NCI-H128 (cell line): ENCODE measurements around the gene TMEM135.

Experiments
- DNase-seq: peaks from one replicate; lab custom pipeline; 2025; ENCODE audit not compliant: unreplicated experiment; lab: John Stamatoyannopoulos, UW

Gene TMEM135

DNA sequence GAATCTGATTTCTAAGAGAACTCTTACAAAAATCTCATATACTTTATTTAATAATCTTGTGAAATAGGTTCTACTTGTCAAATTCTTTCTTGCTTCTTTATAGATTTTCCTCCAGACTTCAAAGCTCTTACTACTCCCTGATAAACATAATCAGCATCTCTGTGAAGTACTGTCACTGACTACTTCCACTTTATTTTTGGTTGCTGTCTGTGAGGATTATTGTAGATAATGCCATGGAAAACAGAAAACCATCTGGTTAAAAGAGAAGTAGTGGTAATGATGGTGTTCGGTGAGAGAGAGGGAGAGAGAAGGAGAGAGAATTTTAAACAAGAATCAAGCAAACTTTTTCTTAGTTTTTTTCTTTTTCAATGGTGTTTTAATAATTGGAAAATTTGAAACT lies 152.3 kb downstream of the TMEM135 start:
- no peak for DNase-seq

DNA sequence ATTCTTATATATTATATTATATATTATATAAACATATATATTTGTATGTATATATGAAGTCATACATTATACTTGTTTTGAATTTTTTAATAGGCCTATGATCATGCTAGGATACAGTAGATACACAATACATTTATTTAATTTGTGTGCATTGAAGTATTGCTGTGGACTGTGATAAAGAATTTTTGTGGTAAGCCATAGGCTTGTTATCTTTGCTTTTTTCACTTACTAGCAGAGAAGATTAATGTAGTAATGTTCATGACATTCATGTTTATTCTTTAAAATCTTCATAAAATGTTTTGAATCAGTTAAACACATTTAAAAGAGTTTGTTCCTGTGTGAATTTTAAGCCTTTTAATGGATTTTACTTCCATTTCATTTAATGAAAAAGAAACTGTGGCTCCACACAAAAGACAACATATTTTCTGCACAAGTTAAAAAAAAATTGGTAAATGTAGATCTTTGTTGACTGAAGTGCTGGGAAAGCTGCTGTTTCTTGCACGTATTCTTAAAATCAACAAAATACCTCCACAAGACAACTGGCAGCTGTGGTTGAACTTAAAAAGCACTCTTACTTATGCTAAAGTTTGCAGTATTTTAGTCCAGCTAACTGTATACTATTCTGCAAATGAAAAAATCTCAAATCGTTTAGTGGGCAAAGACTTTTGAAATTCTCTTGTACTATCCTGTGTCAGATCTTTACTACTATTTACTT lies 156.2 kb downstream of the TMEM135 start:
- no peak for DNase-seq

DNA sequence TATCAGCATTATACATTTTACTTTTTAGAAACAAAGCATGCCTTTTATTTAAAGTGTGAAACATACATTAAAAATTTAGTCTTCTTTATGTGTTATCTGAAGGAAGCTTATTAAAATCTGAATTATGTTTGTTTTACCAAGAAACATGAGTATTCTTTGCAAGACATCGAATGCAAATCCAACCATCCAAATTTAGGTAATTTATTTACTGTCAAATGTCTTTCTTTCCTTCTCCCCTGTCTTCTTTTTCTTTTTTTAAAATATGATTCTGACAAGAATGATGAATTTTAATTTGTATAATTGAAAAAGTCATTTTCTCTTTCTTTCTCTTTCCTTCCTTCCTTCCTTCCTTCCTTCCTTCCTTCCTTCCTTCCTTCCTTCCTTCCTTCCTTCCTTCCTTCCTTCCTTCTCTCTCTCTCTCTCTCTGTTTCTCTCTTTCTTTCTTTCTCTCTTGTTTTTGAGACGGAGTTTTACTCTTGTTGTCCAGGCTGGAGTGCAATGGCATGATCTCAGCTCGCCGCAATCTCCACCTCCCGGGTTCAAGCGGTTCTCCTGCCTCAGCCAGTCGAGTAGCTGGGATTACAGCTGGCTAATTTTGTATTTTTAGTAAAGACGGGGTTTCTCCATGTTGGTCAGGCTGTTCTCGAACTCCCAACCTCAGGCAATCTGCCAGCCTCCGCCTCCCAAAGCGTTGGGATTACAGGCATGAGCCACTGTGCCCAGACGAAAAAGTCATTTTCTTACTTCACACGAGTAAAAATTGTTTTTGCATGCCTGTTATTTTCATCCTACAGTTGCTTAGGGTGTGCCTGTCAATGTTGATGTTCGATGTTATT lies 157.5 kb downstream of the TMEM135 start:
- no peak for DNase-seq

DNA sequence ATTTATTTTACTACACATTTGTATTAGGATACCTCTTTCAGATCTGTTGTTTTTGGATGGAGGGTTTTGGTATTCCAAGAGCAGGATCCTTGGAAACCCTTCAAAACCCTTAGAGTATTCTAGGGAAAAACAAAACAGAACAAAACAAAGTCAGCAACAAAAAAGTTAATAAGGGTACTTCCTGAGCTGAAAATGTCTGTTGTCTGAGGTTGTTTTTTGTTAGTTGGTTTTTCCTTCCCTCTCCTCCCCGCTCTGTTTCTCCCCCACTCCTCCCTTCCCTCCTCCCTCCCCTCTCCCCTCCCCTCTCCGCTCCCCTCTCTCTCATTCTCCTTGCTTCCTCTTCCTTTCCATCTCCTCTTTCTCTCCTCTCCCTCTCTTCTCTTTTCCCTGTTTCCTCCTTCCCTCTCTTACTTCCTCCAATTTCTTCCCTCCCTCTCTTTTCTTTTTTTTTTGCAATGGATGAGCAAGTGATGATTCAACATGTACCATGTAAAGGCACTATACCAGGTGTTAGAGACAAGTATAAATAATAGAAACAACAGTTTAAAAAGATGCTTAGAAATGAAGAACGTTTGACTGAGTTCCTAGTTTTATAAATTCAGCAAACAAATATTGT lies 160.6 kb downstream of the TMEM135 start:
- DNase-seq, result no peak

DNA sequence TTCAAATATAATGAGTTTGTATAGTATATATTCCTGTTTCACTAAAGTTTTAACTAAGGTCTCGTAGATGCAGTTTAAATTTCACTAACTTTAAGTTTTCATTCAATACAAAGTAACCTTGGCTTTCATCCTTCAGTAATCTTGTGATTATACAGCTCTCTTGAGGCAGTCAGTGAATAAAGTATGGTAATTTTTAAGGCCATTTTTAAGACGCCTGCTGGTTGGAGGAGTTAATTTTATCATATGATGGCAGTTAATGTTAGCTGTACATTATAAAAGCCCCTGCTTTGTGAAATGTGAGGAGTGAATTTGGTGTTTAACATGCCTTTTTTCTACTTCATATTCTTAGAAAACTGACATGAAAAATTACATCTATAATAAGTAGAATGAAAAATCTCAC lies 163.6 kb downstream of the TMEM135 start:
- DNase-seq, result no peak

DNA sequence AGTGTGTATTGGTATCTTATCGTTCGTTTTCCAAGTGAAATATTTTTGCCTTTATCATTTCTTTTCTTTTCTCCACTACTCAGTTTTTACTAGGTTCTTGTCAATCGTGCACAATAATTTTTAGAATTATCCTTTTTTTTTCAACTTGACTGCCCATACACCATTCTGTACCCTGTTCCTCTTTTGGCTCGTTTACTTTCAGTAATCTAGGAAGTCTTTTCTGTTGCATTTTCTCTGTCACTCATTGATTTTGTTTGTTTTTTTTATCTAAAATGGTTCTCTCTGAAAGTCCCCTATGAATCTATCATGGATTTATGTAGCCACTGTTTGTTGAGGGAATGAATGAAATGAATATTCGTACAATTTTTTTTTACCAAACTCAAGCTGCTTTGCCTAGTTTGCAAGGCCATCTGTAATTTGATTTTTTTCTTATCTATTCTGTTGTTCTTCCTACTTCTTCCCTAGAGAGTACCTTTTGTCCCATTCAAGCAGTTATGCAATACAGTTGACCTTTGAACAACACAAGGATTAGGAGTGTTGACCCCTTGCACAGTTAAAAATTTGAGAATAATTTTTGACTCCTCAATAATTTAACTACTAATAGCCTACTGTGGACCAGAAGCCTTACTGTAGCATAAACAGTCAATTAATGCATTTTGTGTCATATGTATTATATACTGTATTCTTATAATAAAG lies 166.3 kb downstream of the TMEM135 start:
- no peak for DNase-seq

DNA sequence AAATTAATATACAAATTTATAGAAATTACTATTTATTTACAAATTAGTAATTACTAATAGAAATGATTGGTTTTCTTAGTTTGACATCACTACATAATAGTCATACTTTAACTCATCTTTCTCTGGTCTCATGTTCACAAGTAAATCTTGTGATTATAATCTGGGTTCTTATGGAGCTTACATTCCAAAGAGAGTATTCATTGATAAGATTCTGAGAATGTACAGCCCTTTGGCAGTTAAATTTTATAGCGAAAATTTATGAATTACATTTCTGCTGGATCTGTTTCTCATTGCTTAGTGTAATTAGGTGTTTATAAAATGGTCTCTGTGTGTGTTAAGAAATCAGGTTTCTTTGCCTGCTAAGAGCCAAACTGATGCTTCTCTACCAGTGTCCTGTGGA lies 175.2 kb downstream of the TMEM135 start:
- no peak for DNase-seq

DNA sequence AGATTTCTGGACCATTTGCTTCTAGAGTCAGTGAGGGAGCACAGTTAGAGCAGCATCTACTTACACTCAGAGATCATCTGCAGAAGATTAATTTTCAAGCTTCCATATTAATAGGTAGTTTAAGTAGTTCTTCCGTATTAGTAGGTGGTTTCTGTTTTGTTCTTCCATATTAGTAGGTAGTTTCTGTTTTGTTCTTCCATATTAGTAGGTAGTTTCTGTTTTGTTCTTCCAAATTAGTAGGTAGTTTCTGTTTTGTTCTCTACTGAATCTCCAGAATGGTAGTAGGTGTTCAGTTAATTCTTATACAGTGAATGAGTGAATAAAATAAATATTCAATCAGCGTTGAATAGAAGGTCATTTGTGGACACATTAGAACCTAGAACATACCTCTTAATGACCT lies 175.7 kb downstream of the TMEM135 start:
- no peak for DNase-seq

DNA sequence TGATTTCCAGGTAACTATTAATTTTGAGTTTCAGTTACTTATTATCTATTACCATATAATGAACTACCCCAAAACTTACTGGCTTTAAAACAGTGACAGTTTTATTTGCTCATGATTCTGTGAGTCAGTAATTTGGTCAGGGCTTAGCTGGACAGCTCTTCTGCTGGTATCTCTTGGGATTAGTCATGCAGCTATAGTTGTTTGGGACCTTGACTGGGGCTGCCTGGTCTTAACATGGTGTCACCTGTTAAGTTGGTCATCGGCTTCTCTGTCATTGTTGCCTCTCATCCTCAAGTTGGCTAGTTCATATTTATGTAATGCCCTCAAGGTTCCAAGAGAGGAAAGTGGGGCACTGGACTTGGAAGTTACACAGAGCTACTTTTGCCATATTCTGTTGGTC lies 177.5 kb downstream of the TMEM135 start:
- no peak for DNase-seq

DNA sequence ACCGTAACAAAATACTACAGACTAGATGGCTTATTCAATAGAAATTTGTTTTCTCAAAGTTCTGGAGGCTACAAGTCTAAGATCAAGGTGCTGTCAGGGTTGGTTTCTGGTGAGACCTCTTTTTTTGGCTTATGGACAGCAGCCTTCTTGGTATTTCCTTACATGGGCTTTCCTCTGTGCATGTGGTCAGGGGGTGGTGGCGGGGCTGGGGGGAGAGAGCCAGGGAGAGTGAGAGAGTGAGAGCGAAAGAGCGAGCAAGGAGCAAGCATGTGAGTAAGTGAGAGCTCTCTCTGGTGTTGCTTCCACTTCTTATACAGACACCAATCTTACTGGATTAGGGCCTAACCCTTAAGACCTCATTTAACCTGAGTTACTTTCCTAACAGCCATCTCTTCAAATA lies 181.5 kb downstream of the TMEM135 start:
- DNase-seq, result no peak

DNA sequence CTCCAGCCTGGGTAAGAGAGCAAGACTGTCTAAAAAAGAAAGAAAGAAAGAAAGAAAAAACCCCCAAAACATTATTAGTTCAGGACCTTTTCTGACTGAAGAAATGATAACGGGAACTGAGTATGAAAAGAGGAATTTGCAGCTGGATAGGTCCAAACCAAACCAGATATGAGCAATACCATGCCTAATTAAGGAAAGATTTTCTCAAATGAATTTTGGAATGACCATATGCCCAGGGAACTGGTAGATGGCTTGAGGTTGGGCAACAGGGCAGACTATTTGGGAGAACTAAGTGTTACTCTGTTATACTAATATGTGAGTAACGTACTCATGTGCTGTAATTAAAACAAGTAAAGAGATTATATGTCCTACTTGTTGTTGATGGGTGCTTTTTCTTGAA lies 186.1 kb downstream of the TMEM135 start:
- no peak for DNase-seq

DNA sequence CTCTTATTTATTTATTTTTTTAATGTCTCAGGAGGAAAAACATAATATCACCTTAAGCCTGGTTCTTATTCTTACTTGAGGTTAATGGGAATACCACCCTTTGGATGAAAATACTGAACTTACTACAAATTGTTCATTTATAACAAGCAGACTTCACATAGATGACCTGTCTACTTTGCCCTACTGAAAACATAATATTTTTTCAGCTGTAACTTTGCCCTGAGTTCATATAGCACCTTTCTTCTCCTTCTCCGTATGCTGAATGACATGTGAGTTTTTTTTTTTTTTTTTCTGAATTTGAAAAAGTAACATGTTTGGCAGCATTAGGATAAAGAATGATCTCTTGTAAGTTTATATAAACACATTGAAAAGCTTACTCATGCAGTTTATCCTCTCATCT lies 186.8 kb downstream of the TMEM135 start:
- no peak for DNase-seq

DNA sequence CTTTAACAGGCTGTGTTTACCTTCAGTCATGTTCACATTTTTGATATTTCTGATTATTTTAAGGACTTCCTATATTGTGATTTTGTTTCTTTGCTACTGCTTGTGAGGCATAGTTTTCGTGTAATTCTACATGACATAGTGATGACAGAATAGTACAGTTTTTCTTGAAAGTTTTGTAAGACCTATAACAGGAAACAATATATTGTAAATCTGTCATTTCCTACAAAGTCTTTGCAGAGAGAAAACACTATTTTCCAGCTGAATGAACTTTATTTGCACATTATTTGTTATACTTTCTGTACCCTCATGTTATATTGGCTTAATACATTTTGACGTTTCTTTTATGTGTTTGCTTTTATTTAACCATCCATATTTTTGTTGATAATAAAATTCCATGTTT lies 191.1 kb downstream of the TMEM135 start:
- no peak for DNase-seq

DNA sequence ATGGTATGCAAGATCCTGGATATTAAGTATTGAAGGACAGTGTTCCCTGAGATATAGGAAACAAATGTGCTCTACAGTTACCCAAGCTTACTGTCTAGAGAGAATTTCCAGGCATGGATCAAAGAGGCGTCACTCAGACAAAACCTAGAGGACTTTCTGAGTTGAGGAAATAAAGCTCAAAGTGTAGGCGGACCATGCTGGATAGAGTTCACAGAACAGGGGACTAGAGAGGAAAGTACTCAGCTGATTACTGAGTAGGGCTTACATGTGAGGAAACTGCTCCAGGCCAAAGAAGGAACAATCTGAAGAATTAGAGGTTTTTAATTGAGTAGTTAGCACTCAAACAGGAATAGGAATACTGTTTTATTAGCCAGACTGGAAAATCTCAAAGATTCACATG lies 193.3 kb downstream of the TMEM135 start:
- DNase-seq, result no peak

DNA sequence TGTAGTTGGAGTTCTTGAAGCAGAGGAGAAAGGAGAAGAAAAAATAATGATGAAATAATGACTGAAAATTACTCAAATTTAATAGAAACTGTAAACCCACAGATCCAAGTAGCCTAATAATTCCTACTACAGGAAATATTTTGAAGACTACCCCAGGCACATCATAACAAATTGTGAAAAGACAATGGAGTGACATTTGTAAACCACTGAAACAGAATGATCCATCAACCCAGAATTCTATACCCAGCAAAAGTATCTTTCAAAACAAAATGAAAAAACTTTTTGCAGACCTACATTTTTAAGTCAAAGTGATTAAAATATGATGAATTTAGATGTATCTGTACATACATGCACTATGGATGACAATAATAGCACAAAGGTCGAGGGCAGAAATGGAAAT lies 194.6 kb downstream of the TMEM135 start:
- DNase-seq, result no peak

DNA sequence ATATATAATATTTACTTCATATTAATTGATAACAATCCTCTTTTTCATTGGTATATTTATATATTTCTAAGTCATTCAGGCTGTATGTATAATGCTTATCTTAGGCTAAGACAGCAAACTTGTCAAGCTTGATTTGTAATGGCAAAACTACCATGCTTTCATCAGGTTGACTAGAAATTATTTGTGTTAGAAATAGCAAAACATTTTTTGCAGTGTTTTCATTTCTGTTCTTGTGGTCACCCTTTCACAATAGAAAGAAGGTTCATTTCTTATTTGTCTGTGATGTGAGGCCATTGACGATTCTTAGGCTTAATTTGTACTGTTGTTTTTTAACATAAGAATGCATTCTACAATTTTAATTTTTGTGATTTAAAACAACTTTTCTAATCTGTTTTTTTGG lies 197.6 kb downstream of the TMEM135 start:
- no peak for DNase-seq

DNA sequence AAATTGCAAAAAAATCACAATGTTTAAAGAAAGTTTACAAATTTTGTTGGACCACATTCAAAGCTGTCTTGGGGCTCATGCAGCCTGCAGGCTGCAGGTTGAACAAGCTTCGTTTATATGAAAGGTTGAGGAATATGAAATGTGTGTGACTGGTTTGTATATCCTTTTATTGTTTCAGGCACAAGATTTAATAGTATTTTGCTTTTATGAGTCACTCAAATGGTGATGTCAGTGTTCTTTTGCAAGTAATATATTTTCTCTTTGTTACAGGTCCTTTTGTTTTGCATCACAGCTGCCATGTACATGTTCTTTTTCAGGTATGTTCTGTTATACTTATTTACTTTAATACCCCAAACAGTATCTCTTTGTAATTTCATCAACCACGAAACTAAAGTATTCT lies 198.6 kb downstream of the TMEM135 start:
- DNase-seq, result no peak

DNA sequence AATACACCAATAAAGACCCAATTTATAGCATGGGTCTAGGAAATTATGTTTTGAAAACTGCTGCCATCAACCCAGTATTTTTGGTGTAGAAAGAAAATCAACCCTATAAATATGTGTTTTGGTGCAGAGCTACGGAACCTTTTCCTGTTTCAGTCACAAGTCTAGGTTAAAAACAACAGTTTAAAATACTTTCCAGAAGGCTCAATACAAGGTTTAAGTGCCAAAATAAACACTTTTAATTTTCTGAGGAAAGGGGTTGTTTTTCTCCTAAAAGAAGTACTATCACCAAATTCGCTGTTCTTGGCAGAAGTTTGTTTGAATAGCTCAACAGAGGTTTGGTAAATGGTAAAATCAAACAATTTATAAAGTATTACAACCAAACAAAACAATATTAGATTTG lies 201.3 kb downstream of the TMEM135 start:
- DNase-seq, result no peak

DNA sequence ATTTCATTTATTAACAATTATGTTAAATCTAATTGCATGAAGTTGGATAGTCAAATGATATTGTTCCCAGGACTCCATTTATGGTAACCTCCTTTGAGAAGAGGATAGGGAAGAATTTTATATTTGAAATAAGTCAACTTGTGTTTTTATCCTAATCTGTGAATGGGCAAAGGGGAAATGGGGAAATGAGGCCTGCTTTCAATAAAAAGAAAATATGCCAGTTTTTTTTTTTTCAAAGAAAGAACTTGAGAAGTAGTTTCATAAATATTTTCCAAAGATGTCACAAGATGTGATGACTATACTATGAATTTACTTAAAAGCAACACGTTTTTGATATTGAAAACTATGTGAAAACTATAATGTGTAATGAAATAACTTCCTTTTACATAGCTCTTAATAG lies 201.8 kb downstream of the TMEM135 start:
- DNase-seq, result no peak

DNA sequence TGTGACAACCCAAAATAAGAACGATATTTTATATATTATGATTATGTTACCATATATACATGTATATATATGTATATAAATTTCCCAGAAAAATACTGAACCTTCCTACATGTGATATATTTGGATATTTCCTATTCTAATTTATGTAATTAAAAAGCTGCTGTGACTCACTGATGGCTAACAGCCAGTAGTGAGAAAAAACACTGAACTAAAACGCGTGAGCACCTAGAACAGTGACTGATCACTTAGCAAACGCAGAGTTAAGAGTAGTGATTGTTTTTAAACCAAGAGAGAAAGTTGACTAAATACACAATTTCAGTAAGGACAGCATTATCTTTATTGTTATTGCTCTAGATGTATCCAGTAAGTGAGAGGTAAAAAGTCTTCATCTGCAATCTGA lies 213.8 kb downstream of the TMEM135 start:
- no peak for DNase-seq

DNA sequence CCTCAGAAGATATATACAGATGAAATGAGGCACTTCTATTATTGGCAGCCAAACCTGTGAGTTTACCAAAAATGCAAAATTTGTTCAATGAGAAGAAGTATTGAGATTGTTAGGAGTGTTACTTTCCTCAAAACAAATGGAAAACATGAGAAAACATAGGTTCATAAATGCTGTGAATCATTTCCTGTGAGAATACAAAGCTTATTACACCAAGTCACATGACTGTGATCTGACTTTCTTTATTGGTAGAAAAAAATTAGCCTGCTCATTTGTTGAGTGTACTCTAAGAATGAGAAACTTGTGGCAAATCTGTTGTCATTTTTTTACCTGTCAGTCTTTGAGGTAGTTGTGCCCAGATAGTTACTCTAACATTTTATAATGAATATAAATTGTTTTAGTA lies 215.1 kb downstream of the TMEM135 start:
- no peak for DNase-seq

DNA sequence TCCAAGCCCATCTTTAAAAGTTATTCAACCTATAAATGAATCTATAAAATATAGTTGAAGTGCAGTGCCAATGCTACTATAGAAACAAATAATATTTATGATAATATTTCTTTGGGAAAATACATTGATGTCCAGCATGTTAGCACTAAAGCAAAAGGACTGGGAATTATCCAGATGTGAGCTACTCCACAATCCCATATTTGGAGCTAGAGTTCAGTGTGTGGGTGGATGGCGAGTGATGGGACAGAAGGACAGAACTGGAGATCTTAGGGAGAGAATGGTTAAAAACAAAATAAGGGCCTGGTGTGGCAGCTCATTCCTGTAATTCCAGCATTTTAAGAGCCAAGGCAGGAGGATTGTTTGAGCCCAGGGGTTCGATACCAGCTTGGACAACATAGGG lies 216.8 kb downstream of the TMEM135 start:
- no peak for DNase-seq
